HEK293T (cell line): ENCODE results near the gene ASPSCR1.

Experiments
- BHLHE40 ChIP-seq: fragments of 450-650 bp; IDR thresholded peaks from 2 replicates; pipeline ENCODE4 v1.6.1; 2016; ENCODE audit warnings: mild to moderate bottlenecking, moderate library complexity, borderline replicate concordance
- ELF4 ChIP-seq: fragments of 450-650 bp; IDR thresholded peaks from 2 replicates; pipeline ENCODE4 v1.6.1; 2017; ENCODE audit warnings: antibody characterized with exemption
- FOXA1 ChIP-seq: fragments of 450-650 bp; IDR thresholded peaks from 2 replicates; pipeline ENCODE4 v1.6.1; 2016; ENCODE audit warnings: mild to moderate bottlenecking
- FOXK2 ChIP-seq: fragments of 450-650 bp; IDR thresholded peaks from 2 replicates; pipeline ENCODE4 v1.6.1; 2016; ENCODE audit warnings: mild to moderate bottlenecking
- HDGF ChIP-seq: fragments of 450-650 bp; IDR thresholded peaks from 2 replicates; pipeline ENCODE4 v1.6.1; 2017; ENCODE audit warnings: antibody characterized with exemption, borderline replicate concordance
- NFRKB ChIP-seq: fragments of 450-650 bp; IDR thresholded peaks from 2 replicates; pipeline ENCODE4 v1.6.1; 2016; ENCODE audit warnings: mild to moderate bottlenecking, moderate library complexity
- PKNOX1 ChIP-seq: fragments of 450-650 bp; IDR thresholded peaks from 2 replicates; pipeline ENCODE4 v1.6.1; 2016
- SP1 ChIP-seq: fragments of 450-650 bp; IDR thresholded peaks from 2 replicates; pipeline ENCODE4 v1.6.1; 2017

- TF ChIP-seq ELF4 (no peak), PKNOX1 (no peak), FOXA1 (no peak), NFRKB (no peak), BHLHE40 (no peak), HDGF (no peak), SP1 (no peak), FOXK2 (no peak)
These were observed 17.4 kb downstream of the ASPSCR1 start for GRCh38 chr17:81994593-81995462.
